IMR-90 (cell line): ENCODE data around the gene NDUFA5. TPM values are rescaled to one million over a fixed set of nuclear protein-coding genes. Genes with fewer than 3 reads are reported as not detected.

ENCODE experiments used
- ATAC-seq: fragments of 200-7000 bp; cut with Tn5 transposase; 2 replicates; pipeline ENCODE4 v1.9.1; 2020; ENCODE audit warnings: low read depth, mild to moderate bottlenecking, moderate library complexity
- BruUV-seq: library from RNA; stranded (reverse); fragments of 400-500 nt; replicated peaks from 2 replicates; lab custom pipeline; 2021; lab: Mats Ljungman, UMichigan
- CTCF ChIA-PET: fragments of 300-600 bp; formaldehyde crosslinking; extraction: SDS; loops from one replicate; lab custom pipeline; 2021; ENCODE audit warnings: antibody characterized with exemption; lab: Yijun Ruan, JAX
- POLR2A ChIA-PET: fragments of 300-600 bp; sonication (Branson Sonifier 250); formaldehyde crosslinking; loops from one replicate; lab custom pipeline; 2022; ENCODE audit warnings: antibody characterized with exemption; ENCODE audit not compliant: unreplicated experiment; lab: Charles Lee
- DNase-seq: peaks from one replicate; pipeline ENCODE4 v3.0.0; 2013
- H2AFZ ChIP-seq: replicated peaks from 2 replicates; pipeline ENCODE3; 2013; ENCODE audit warnings: low read length, mild to moderate bottlenecking; ENCODE audit not compliant: poor library complexity
- H2AK5ac ChIP-seq: 2 replicates; pipeline ENCODE4 v1.6.1; 2013; ENCODE audit warnings: low read depth, low read length, inconsistent platforms
- H2AK9ac ChIP-seq: replicated peaks from 2 replicates; pipeline ENCODE3; 2013; ENCODE audit warnings: mild to moderate bottlenecking, low read depth, low read length, moderate library complexity; ENCODE audit not compliant: poor library complexity
- H2BK120ac ChIP-seq: 2 replicates; pipeline ENCODE4 v1.6.1; 2013; ENCODE audit warnings: low read depth, low read length, inconsistent platforms
- H2BK15ac ChIP-seq: 3 replicates; pipeline ENCODE4 v1.6.1; 2013; ENCODE audit warnings: low read depth, low read length, inconsistent platforms
- H2BK20ac ChIP-seq: 2 replicates; pipeline ENCODE4 v1.6.1; 2013; ENCODE audit warnings: low read depth, mild to moderate bottlenecking, inconsistent platforms, low read length, moderate library complexity
- H2BK5ac ChIP-seq: 2 replicates; pipeline ENCODE4 v1.6.1; 2013; ENCODE audit warnings: mild to moderate bottlenecking, low read depth, low read length, inconsistent platforms; ENCODE audit not compliant: poor library complexity, severe bottlenecking
- H3K14ac ChIP-seq: replicated peaks from 2 replicates; pipeline ENCODE4 v1.6.1; 2013; ENCODE audit warnings: low read depth, low read length, inconsistent platforms
- H3K18ac ChIP-seq: 2 replicates; pipeline ENCODE4 v1.6.1; 2013; ENCODE audit warnings: low read depth, low read length, control low read depth
- H3K23ac ChIP-seq: 2 replicates; pipeline ENCODE4 v1.6.1; 2013; ENCODE audit warnings: low read depth, low read length, inconsistent platforms
- H3K27ac ChIP-seq: 2 replicates; pipeline ENCODE4 v1.5.1; 2013; ENCODE audit warnings: mild to moderate bottlenecking, control low read depth, low read length; ENCODE audit not compliant: insufficient read depth
- H3K27me3 ChIP-seq: 2 replicates; pipeline ENCODE4 v1.6.1; 2013; ENCODE audit warnings: low read length; ENCODE audit not compliant: control insufficient read depth, insufficient read depth
- H3K36me3 ChIP-seq: 2 replicates; pipeline ENCODE4 v1.6.1; 2013; ENCODE audit warnings: low read length, mixed read lengths; ENCODE audit not compliant: control insufficient read depth, insufficient read depth
- H3K4ac ChIP-seq: 2 replicates; pipeline ENCODE4 v1.6.1; 2013; ENCODE audit warnings: low read depth, low read length, inconsistent platforms
- H3K4me1 ChIP-seq: 2 replicates; pipeline ENCODE4 v1.6.1; 2013; ENCODE audit warnings: low read length, mixed read lengths; ENCODE audit not compliant: control insufficient read depth, insufficient read depth
- H3K4me2 ChIP-seq: 2 replicates; pipeline ENCODE4 v1.6.1; 2013; ENCODE audit warnings: low read depth, mild to moderate bottlenecking, control low read depth, low read length, moderate library complexity
- H3K4me3 ChIP-seq: 2 replicates; pipeline ENCODE4 v1.5.1; 2013; ENCODE audit warnings: low read depth, mild to moderate bottlenecking, control low read depth, low read length, moderate library complexity; ENCODE audit not compliant: insufficient read depth
- H3K56ac ChIP-seq: 2 replicates; pipeline ENCODE4 v1.6.1; 2013; ENCODE audit warnings: low read length, inconsistent platforms; ENCODE audit not compliant: insufficient read depth; ENCODE audit errors: extremely low read depth
- H3K79me1 ChIP-seq, 2 experiments: 2 replicates each; pipeline ENCODE4 v1.6.1; 2013; ENCODE audit warnings: low read length in 2 of 2, inconsistent platforms in 1 of 2, low read depth in 1 of 2
- H3K9ac ChIP-seq: 2 replicates; pipeline ENCODE4 v1.6.1; 2013; ENCODE audit warnings: low read depth, low read length, control low read depth
- H3K9me1 ChIP-seq: 2 replicates; pipeline ENCODE4 v1.6.1; 2013; ENCODE audit warnings: low read length, inconsistent platforms; ENCODE audit not compliant: insufficient read depth
- H3K9me3 ChIP-seq: 2 replicates; pipeline ENCODE4 v1.6.1; 2013; ENCODE audit warnings: low read length; ENCODE audit not compliant: control insufficient read depth, insufficient read depth
- H4K20me1 ChIP-seq: 2 replicates; pipeline ENCODE4 v1.6.1; 2013; ENCODE audit warnings: low read length, inconsistent platforms; ENCODE audit not compliant: insufficient read depth
- H4K5ac ChIP-seq: 2 replicates; pipeline ENCODE4 v1.6.1; 2013; ENCODE audit warnings: mild to moderate bottlenecking, low read depth, low read length, control low read depth
- H4K8ac ChIP-seq, 2 experiments: 2 replicates each; pipeline ENCODE4 v1.6.1; 2013; ENCODE audit warnings: low read depth in 2 of 2, low read length in 2 of 2, control low read depth in 1 of 2, inconsistent platforms in 1 of 2
- H4K91ac ChIP-seq: 2 replicates; pipeline ENCODE4 v1.6.1; 2013; ENCODE audit warnings: low read depth, low read length, inconsistent platforms; ENCODE audit not compliant: insufficient read depth
- BHLHE40 ChIP-seq: fragments of 150-350 bp; IDR thresholded peaks from 2 replicates; pipeline ENCODE4 v1.6.1; 2016; ENCODE audit warnings: mild to moderate bottlenecking, low read depth, low read length
- FOS ChIP-seq: fragments of 150-350 bp; IDR thresholded peaks from 2 replicates; pipeline ENCODE4 v1.6.1; 2016; ENCODE audit warnings: low read depth, low read length
- MAZ ChIP-seq: IDR thresholded peaks from 2 replicates; pipeline ENCODE4 v1.6.1; 2012; ENCODE audit warnings: low read depth, mild to moderate bottlenecking, low read length, improper control_type of control experiment, moderate library complexity, borderline replicate concordance
- MXI1 ChIP-seq: IDR thresholded peaks from 2 replicates; pipeline ENCODE4 v1.6.1; 2012; ENCODE audit warnings: low read depth, mild to moderate bottlenecking, low read length, moderate library complexity, borderline replicate concordance
- NFE2L2 ChIP-seq: fragments of 150-350 bp; IDR thresholded peaks from 2 replicates; pipeline ENCODE4 v1.6.1; 2016; ENCODE audit warnings: low read depth, mild to moderate bottlenecking, low read length
- RAD21 ChIP-seq: IDR thresholded peaks from 2 replicates; pipeline ENCODE4 v1.6.1; 2012; ENCODE audit warnings: low read length, improper control_type of control experiment
- RCOR1 ChIP-seq: IDR thresholded peaks from 2 replicates; pipeline ENCODE4 v1.6.1; 2012; ENCODE audit warnings: mild to moderate bottlenecking, low read length, improper control_type of control experiment; ENCODE audit not compliant: insufficient replicate concordance
- RFX5 ChIP-seq: IDR thresholded peaks from 2 replicates; pipeline ENCODE4 v1.8.0; 2012; ENCODE audit warnings: low read depth, mild to moderate bottlenecking, low read length, moderate library complexity
- SMC3 ChIP-seq: fragments of 150-350 bp; IDR thresholded peaks from 2 replicates; pipeline ENCODE4 v1.6.1; 2016; ENCODE audit warnings: low read depth, mild to moderate bottlenecking, antibody characterized with exemption, low read length, moderate library complexity
- WGBS, 2 experiments: methylation state at CpG; one replicate each; pipeline versions ENCODE4 v1.1.5 to v1.1.7; 2013; ENCODE audit warnings: missing lambda C conversion rate in 2 of 2; ENCODE audit not compliant: insufficient read length in 1 of 2; ENCODE audit errors: extremely low coverage in 2 of 2; 5-methylcytosine and 5-hydroxymethylcytosine counted together
- dilution Hi-C: fragments of 300-500 bp; cut with HindIII; formaldehyde crosslinking; loops from one replicate; pipeline ENCODE4 v1.14.3; 2018; ENCODE audit warnings: low sequenced_read_pairs; ENCODE audit not compliant: unreplicated experiment
- in situ Hi-C: fragments of 300-500 bp; cut with MboI; formaldehyde crosslinking; loops from 3 replicates; pipeline ENCODE4 v1.14.3; 2019; ENCODE audit warnings: low sequenced_read_pairs, inconsistent platforms, mixed read lengths
- intact Hi-C: fragments of 100-400 bp; cut with micrococcal nuclease; formaldehyde crosslinking; loops from 2 replicates; pipeline ENCODE4 v1.10.0; 2022
- polyA plus RNA-seq, 3 experiments: library from polyadenylated mRNA; depleted of rRNA; stranded (reverse); fragments of >200 nt; gene quantifications; 2 replicates each; pipeline ENCODE4 v1.2.3, GENCODE V29; 2012; ENCODE audit warnings: low replicate concordance in 1 of 3
- total RNA-seq: library from RNA; depleted of rRNA; stranded (reverse); fragments of >200 nt; gene quantifications from 2 replicates; pipeline ENCODE4 v1.2.3, GENCODE V29; 2012
- TF ChIP-seq, protein P1 (sequence below): fragments of 150-350 bp; IDR thresholded peaks from 2 replicates; pipeline ENCODE4 v1.6.1; 2017; ENCODE audit warnings: mild to moderate bottlenecking, antibody characterized with exemption, low read length, low read depth
- TF ChIP-seq, protein P2 (sequence below): conservative IDR thresholded peaks from 2 replicates; pipeline ENCODE4 v1.5.1; 2012; ENCODE audit warnings: mild to moderate bottlenecking, low read depth, low read length, improper control_type of control experiment

Gene NDUFA5
- total and polyA plus RNA-seq, 2 of the 4 experiments (the other 2 are of a cell fraction), result 2.9 to 12.1 TPM

DNA sequence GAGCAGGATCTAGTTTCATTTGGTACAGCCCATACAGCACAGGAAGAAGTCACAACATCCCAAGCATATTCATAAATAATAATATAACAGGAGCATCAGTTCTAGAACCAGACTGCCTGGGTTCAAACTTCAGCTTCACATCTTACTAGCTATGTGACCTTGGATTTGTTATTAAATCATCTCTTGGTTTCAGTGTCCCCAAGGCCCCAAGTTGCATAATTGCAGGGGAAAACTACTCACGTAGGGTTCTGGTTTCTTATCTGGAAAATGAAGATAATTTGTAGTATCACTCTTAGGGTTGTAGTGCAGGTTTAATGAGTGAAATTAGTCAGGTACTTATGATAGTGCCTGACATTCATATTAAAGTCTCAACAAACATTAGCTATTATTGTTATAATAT, 17.7 kb downstream of the NDUFA5 start:
- TF ChIP-seq SMC3 (no peak), RAD21 (no peak), NFE2L2 (no peak), FOS (no peak), MXI1 (no peak), RFX5 (no peak), MAZ (no peak), RCOR1 (no peak), BHLHE40 (no peak)
- TF ChIP-seq, protein P1, sequence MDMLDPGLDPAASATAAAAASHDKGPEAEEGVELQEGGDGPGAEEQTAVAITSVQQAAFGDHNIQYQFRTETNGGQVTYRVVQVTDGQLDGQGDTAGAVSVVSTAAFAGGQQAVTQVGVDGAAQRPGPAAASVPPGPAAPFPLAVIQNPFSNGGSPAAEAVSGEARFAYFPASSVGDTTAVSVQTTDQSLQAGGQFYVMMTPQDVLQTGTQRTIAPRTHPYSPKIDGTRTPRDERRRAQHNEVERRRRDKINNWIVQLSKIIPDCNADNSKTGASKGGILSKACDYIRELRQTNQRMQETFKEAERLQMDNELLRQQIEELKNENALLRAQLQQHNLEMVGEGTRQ, result no peak
- TF ChIP-seq, protein P2, sequence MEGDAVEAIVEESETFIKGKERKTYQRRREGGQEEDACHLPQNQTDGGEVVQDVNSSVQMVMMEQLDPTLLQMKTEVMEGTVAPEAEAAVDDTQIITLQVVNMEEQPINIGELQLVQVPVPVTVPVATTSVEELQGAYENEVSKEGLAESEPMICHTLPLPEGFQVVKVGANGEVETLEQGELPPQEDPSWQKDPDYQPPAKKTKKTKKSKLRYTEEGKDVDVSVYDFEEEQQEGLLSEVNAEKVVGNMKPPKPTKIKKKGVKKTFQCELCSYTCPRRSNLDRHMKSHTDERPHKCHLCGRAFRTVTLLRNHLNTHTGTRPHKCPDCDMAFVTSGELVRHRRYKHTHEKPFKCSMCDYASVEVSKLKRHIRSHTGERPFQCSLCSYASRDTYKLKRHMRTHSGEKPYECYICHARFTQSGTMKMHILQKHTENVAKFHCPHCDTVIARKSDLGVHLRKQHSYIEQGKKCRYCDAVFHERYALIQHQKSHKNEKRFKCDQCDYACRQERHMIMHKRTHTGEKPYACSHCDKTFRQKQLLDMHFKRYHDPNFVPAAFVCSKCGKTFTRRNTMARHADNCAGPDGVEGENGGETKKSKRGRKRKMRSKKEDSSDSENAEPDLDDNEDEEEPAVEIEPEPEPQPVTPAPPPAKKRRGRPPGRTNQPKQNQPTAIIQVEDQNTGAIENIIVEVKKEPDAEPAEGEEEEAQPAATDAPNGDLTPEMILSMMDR, result no peak
- Histone ChIP-seq H3K27me3 (no peaks in the 10 kb centered on the region), H3K9ac (no peak overlapping the region), H3K56ac (no peak overlapping the region), H4K91ac (no peak overlapping the region), H3K23ac (no peak overlapping the region), H3K4me2 (no peak overlapping the region), H2BK5ac (no peak overlapping the region), H3K14ac (no peak overlapping the region), H4K8ac (no peak overlapping the region), H3K4me1 (peaks cover 3% of the 10 kb centered on the region; the same call in 1 of the 2 replicates), H2BK15ac (no peak overlapping the region), H4K5ac (no peak overlapping the region), H4K20me1 (no peaks in the 10 kb centered on the region), H3K79me1 (peaks cover 3% of the 10 kb centered on the region in 2 experiments; a peak in 2 of 4 replicates), H3K9me1 (no peaks in the 10 kb centered on the region), H2AK9ac (no peak overlapping the region), H2AK5ac (no peak overlapping the region), H2BK120ac (no peak overlapping the region), H3K4ac (no peak overlapping the region), H2BK20ac (no peak overlapping the region), H2AFZ (no peak overlapping the region), H3K18ac (no peak overlapping the region), H3K27ac (no peak overlapping the region), H3K4me3 (no peak overlapping the region), H3K9me3 (no peaks in the 10 kb centered on the region), H3K36me3 (0 out of 2 replicates have a peak, but pooled peaks cover 3% of the 10 kb centered on the region)
- DNase-seq (no peak), ATAC-seq (no peak)
- dilution Hi-C loops (no loop called here), in situ Hi-C loops (no loop called here), intact Hi-C loops (no loop called here)
- BruUV-seq, result no TSS peak
- ChIA-PET POLR2A (no interaction called here), CTCF (interaction anchor here (0.7 kb wide), 1 partner anchor 45 kb away, joined by 3 read pairs; no protein-coding TSS in a partner anchor)
- WGBS, 2 experiments, result no CpG with 5 or more reads among the region's 1 CpG
